GM23338 (cell line): Measurements from ENCODE around the gene ATG7. TPM values are rescaled to one million over a fixed set of nuclear protein-coding genes. Genes with fewer than 3 reads are reported as not detected.

Source experiments
- ATAC-seq: fragments of 200-7000 bp; cut with Tn5 transposase; 3 replicates; pipeline ENCODE4 v1.9.1; 2020
- DNase-seq: peaks from one replicate; pipeline ENCODE4 v3.0.0-alpha.2; 2015; ENCODE audit warnings: low spot score
- H2AFZ ChIP-seq: fragments of 200-600 bp; sonication (generic); 2 replicates; pipeline ENCODE4 v1.8.0; 2016; ENCODE audit warnings: antibody characterized with exemption, mild to moderate bottlenecking, moderate library complexity
- H3F3A ChIP-seq: fragments of 200-600 bp; sonication (generic); replicated peaks from 2 replicates; pipeline ENCODE4 v1.8.0; 2017; ENCODE audit warnings: antibody characterized with exemption, mixed run types, low read depth
- H3K27ac ChIP-seq: fragments of 200-600 bp; sonication (generic); 2 replicates; pipeline ENCODE4 v1.6.1; 2016; ENCODE audit warnings: low read depth
- H3K27me3 ChIP-seq: fragments of 200-600 bp; sonication (generic); 2 replicates; pipeline ENCODE4 v1.8.0; 2016; ENCODE audit warnings: mild to moderate bottlenecking, mixed run types, moderate library complexity; ENCODE audit not compliant: insufficient read depth
- H3K36me3 ChIP-seq: fragments of 200-600 bp; sonication (generic); 2 replicates; pipeline ENCODE4 v1.8.0; 2016; ENCODE audit warnings: mild to moderate bottlenecking; ENCODE audit not compliant: insufficient read depth
- H3K4me1 ChIP-seq: fragments of 200-600 bp; sonication (generic); 2 replicates; pipeline ENCODE4 v1.8.0; 2016; ENCODE audit warnings: mild to moderate bottlenecking, moderate library complexity; ENCODE audit not compliant: insufficient read depth
- H3K4me2 ChIP-seq: fragments of 200-600 bp; sonication (generic); 2 replicates; pipeline ENCODE4 v1.7.1; 2017; ENCODE audit warnings: mixed run types
- H3K4me3 ChIP-seq: fragments of 200-600 bp; sonication (generic); 2 replicates; pipeline ENCODE4 v1.6.1; 2016; ENCODE audit warnings: mixed run types
- H3K79me2 ChIP-seq: fragments of 200-600 bp; sonication (generic); replicated peaks from 2 replicates; pipeline ENCODE4 v1.8.0; 2017; ENCODE audit warnings: mild to moderate bottlenecking; ENCODE audit not compliant: insufficient read depth
- H3K9me2 ChIP-seq: fragments of 200-600 bp; sonication (generic); 2 replicates; pipeline ENCODE4 v1.8.0; 2017; ENCODE audit not compliant: insufficient read depth
- H4K20me1 ChIP-seq: fragments of 200-600 bp; sonication (generic); replicated peaks from 2 replicates; pipeline ENCODE4 v1.8.0; 2017; ENCODE audit warnings: mild to moderate bottlenecking; ENCODE audit not compliant: insufficient read depth
- H3K27ac Mint-ChIP-seq: 2 replicates; pipeline ENCODE4 v1.8.0; 2020; ENCODE audit warnings: inconsistent platforms, mild to moderate bottlenecking, moderate library complexity, mixed read lengths
- H3K27me3 Mint-ChIP-seq: 3 replicates; pipeline ENCODE4 v1.8.0; 2022; ENCODE audit warnings: low read depth, mild to moderate bottlenecking, moderate library complexity, mixed read lengths, inconsistent platforms; ENCODE audit not compliant: insufficient read depth, poor library complexity
- H3K36me3 Mint-ChIP-seq: 3 replicates; pipeline ENCODE4 v1.8.0; 2021; ENCODE audit warnings: low read depth, mild to moderate bottlenecking, inconsistent platforms, moderate library complexity, mixed read lengths
- H3K4me1 Mint-ChIP-seq: 3 replicates; pipeline ENCODE4 v1.8.0; 2020; ENCODE audit warnings: mild to moderate bottlenecking, inconsistent platforms, mixed read lengths
- H3K4me3 Mint-ChIP-seq: 3 replicates; pipeline ENCODE4 v1.8.0; 2021; ENCODE audit warnings: moderate library complexity, mild to moderate bottlenecking, inconsistent platforms, mixed read lengths
- H3K9me3 Mint-ChIP-seq: 3 replicates; pipeline ENCODE4 v1.8.0; 2020; ENCODE audit warnings: moderate library complexity, mild to moderate bottlenecking, inconsistent platforms, mixed read lengths
- CREB1 ChIP-seq: fragments of 250-450 bp; sonication (Bioruptor Pico); IDR thresholded peaks from 2 replicates; pipeline ENCODE4 v1.5.0; 2020; ENCODE audit warnings: low read depth, mild to moderate bottlenecking, moderate library complexity
- CTCF ChIP-seq, 2 experiments: fragments of 200-600 bp in 1 of 2; sonication (generic) in 1 of 2; conservative IDR thresholded peaks; 2 replicates each; pipeline versions ENCODE4 v1.5.1 to v1.6.1; 2016 to 2017; ENCODE audit warnings: antibody characterized with exemption in 2 of 2, low read depth in 2 of 2, mild to moderate bottlenecking in 2 of 2, moderate library complexity in 1 of 2
- EZH2 ChIP-seq: fragments of 200-600 bp; sonication (generic); IDR thresholded peaks from one replicate; pipeline ENCODE4 v1.8.0; 2017; ENCODE audit warnings: antibody characterized with exemption, mild to moderate bottlenecking, low read depth; ENCODE audit not compliant: unreplicated experiment
- EZH2phosphoT487 ChIP-seq: fragments of 200-600 bp; sonication (generic); IDR thresholded peaks from one replicate; pipeline ENCODE4 v1.8.1; 2018; ENCODE audit warnings: antibody characterized with exemption; ENCODE audit not compliant: unreplicated experiment
- JUNB ChIP-seq: IDR thresholded peaks from one replicate; pipeline ENCODE4 v1.6.1; 2016; ENCODE audit warnings: antibody characterized with exemption; ENCODE audit not compliant: unreplicated experiment
- POLR2AphosphoS5 ChIP-seq: IDR thresholded peaks from 2 replicates; pipeline ENCODE4 v1.6.1; 2016; ENCODE audit warnings: antibody characterized with exemption, low read depth
- ZNF331 ChIP-seq: fragments of 250-450 bp; sonication (Bioruptor Pico); IDR thresholded peaks from 2 replicates; pipeline ENCODE4 v1.5.0; 2020; ENCODE audit warnings: low read depth, mild to moderate bottlenecking, moderate library complexity
- polyA plus RNA-seq: library from polyadenylated mRNA; unstranded; fragments of >200 nt; fragmentation: Nextera tagmentation; extraction: Ambion mirVana; gene quantifications from 2 replicates; pipeline ENCODE4 v1.2.1, GENCODE V29; 2016
- total RNA-seq: library from RNA; depleted of rRNA; stranded (reverse); fragments of >200 nt; shearing (Covaris generic); gene quantifications from 2 replicates; pipeline ENCODE4 v1.2.3, GENCODE V29; 2014

ATG7 gene
- total and polyA plus RNA-seq, 2 experiments from 2014 or later = 16.2 to 36.7 TPM

- H3K9me3 Mint-ChIP-seq = no peaks in the 10 kb centered on the region
- H3K4me3 ChIP-seq = no peak overlapping the region
- no peak for DNase-seq
- no peak overlapping the region for H3K27ac ChIP-seq
- no peaks in the 10 kb centered on the region; the same call in 2 of the 3 replicates for H3K4me1 Mint-ChIP-seq
- H3K27me3 ChIP-seq = no peaks in the 10 kb centered on the region
- H3K4me2 ChIP-seq = no peak overlapping the region
- peaks cover 12% of the 10 kb centered on the region for H3K27me3 Mint-ChIP-seq
- no peaks in the 10 kb centered on the region for H3K79me2 ChIP-seq
- H3K36me3 Mint-ChIP-seq = no peaks in the 10 kb centered on the region
- H3K4me3 Mint-ChIP-seq = no peak overlapping the region
- no peak; the same call in 2 of the 3 replicates for ATAC-seq
- H4K20me1 ChIP-seq = no peaks in the 10 kb centered on the region
- H3F3A ChIP-seq = no peaks in the 10 kb centered on the region
- no peak overlapping the region for H3K27ac Mint-ChIP-seq
- TF ChIP-seq EZH2 = no peak
- no peaks in the 10 kb centered on the region for H3K9me2 ChIP-seq
- H3K36me3 ChIP-seq = no peaks in the 10 kb centered on the region
- H3K4me1 ChIP-seq = no peaks in the 10 kb centered on the region
- H2AFZ ChIP-seq = no peak overlapping the region
Observed at GRCh38 chr3:11535243-11535960, 263.2 kb downstream of the ATG7 start.

DNA sequence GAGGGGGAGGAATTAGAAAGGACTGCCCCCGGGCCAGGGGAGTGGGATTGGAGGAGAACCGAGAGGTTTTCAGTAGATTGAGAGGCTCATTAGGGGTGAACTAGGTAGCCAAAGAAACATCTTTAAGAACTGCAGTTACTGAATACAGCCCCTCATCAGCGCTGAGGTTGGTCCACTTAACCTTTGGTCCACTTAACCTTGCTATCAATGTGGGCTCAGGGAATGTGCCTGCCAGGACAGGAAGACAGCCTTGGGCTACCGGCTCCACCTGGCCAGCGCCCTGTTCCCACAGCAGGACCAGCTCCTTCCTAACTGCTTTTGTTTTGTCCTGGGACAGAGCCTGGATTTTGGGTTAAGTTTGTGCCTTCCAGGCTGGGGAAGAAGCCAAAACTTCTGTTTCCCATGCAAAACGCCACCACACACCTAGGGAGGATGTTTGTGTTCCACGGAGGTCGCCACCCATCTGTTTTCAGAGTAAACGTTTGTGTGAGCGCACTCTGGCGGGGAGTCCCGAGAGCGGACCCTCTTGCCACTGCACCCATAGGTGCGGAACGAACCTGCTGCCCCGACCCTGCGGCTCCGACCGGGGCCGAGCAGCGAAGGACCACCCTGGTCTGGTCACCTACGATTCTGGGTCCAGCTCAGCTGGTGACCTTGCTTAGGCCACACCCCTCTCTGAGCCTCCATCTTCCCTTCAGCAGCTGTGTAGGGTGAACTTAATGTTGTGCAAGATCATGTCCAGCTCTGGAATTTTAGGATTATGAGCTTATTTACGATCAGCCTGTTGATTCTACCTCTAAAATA lies 264.1 kb downstream of the ATG7 start:
- no peaks in the 10 kb centered on the region for H3K9me2 ChIP-seq
- H3K4me3 ChIP-seq = no peak overlapping the region
- no peak overlapping the region for H2AFZ ChIP-seq
- no peaks in the 10 kb centered on the region for H3K36me3 ChIP-seq
- no peaks in the 10 kb centered on the region for H3K27me3 ChIP-seq
- ATAC-seq = no peak
- no peak overlapping the region for H3K27ac ChIP-seq
- no peaks in the 10 kb centered on the region for H3K79me2 ChIP-seq
- TF ChIP-seq CTCF (conservative IDR thresholded peaks at IDR 0.05; ENCODE audit: low read depth in 2 of 2) = peak in 1 of 2 experiments; percentile 45; a peak in 2 of 4 replicates
- TF ChIP-seq ZNF331 (CRISPR knock-in tag) = no peak
- TF ChIP-seq CREB1 (CRISPR knock-in tag) = no peak
- no peak for TF ChIP-seq POLR2AphosphoS5
- TF ChIP-seq JUNB = no peak
- no peak for TF ChIP-seq EZH2phosphoT487
- H3K36me3 Mint-ChIP-seq = no peaks in the 10 kb centered on the region
- H3K27me3 Mint-ChIP-seq = peaks cover 12% of the 10 kb centered on the region
- no peak overlapping the region for H3K4me3 Mint-ChIP-seq
- no peak for DNase-seq
- no peaks in the 10 kb centered on the region for H3K9me3 Mint-ChIP-seq
- H4K20me1 ChIP-seq = no peaks in the 10 kb centered on the region
- no peak overlapping the region for H3K4me2 ChIP-seq
- H3F3A ChIP-seq = no peaks in the 10 kb centered on the region
- H3K27ac Mint-ChIP-seq = no peak overlapping the region
- no peaks in the 10 kb centered on the region for H3K4me1 ChIP-seq
- no peaks in the 10 kb centered on the region; the same call in 2 of the 3 replicates for H3K4me1 Mint-ChIP-seq
